SW480 (cell line): ENCODE measurements around the gene FHL3.
"Not testable (repeated sequence)": the region's sequence is repeated elsewhere in the genome, so short reads cannot be mapped to it uniquely, and the experiment has no call there.

Experiments used
- DNase-seq: peaks from one replicate; pipeline ENCODE4 v3.0.0-alpha.2; 2016; ENCODE audit warnings: low spot score

Gene FHL3

DNA sequence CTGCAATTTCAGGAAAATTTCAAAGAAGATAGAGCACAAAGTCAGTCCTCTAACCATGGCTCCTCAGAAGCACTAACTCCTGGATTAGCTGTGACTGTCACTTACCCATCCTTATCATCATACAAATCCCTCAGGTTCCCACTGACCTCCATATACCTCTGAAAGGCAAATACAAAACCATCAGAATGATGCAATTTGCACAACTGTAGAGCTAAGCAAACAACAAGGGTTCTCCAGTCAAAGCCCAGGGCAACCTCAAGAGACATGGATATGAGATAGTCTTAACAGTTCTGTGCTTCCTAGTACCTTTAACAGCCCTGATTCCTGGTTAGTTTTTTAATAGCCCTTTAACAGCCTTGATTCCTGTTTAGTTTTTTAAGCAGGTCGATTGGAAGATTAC is 17.6 kb downstream of the FHL3 start:
- DNase-seq = no peak

DNA sequence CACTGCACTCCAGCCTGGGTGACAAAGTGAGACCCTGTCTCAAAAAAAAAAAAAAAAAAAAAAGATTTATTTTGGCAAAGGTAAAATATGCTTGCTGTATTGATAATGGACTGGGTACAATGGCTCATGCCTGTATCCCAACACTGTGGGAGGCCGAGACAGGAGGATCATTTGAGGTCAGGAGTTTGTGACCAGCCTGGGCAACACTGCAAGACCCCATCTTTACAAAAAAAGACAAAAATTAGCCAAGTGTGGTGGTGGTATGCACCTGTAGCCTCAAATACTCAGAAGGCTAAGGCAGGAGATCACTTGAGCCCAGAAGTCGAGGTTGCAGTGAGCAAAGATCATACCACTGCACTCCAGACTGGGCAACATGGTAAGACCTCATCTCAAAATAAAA is 21.8 kb downstream of the FHL3 start:
- DNase-seq = no peak

DNA sequence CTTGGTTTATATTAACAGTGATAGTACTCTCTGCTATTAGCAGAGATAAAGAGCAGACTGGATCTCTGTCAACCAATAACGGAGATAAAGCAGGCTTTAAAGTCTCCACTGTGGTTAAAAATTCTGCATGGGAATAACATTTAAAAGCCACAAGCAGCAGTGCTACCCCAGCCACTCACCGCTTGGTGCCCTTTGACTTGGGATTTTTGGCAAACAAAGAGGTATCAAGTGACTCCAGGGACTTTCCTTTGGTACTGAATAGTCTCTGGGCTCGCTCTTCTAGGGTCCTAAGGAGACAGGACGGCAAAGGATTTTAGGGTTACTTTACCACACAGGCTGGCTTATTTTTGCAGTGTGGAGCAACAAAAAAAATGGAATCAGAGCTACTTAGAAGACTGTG is 26.8 kb downstream of the FHL3 start:
- DNase-seq = no peak

DNA sequence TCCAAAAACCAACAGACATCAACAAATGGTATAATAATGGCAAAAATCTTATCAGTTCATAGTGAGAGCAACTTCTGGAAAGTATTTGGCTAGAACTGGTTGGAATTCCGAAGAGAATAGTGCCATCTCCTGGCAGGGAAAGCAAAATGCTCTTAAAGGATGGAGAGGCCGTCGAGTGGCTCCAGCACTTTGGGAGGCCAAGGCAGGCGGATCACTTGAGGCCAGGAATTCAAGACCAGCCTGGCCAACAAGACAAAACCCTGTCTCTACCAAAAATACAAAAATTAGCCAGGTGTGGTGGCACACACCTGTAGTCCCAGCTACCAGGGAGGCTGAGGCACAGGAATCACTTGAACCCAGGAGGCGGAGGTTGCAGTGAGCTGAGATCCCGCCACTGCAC is 30.2 kb downstream of the FHL3 start:
- peak; percentile 37 for DNase-seq

DNA sequence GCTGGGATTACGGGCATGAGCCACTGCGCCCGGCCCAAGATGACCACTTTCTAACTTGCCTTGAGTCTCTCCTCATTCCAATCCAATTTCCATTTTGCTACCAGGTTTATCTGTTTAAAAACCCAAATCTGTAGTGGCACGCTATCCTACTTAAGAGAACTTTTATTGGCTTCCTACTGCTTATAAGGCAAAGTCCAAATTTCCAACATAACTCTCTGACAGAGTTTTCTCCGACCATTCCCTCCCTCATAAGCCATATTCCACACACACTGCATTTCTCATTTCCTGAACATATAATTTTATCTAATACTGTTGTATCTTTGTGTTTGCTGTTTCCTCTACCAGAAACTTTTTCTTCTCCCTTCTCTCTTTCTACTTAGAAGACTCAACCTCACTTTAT is 30.7 kb downstream of the FHL3 start:
- no peak for DNase-seq

DNA sequence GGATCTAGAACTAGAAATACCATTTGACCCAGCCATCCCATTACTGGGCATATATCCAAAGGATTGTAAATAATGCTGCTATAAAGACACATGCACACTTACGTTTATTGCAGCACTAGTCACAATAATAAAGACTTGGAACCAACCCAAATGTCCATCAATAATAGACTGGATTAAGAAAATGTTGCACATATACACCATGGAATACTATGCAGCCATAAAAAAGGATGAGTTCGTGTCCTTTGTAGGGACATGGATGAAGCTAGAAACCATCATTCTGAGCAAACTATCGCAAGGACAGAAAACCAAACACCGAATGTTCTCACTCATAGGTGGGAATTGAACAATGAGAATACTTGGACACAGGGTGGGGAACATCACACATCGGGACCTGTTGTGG is 31.6 kb downstream of the FHL3 start:
- DNase-seq = not testable (repeated sequence)

DNA sequence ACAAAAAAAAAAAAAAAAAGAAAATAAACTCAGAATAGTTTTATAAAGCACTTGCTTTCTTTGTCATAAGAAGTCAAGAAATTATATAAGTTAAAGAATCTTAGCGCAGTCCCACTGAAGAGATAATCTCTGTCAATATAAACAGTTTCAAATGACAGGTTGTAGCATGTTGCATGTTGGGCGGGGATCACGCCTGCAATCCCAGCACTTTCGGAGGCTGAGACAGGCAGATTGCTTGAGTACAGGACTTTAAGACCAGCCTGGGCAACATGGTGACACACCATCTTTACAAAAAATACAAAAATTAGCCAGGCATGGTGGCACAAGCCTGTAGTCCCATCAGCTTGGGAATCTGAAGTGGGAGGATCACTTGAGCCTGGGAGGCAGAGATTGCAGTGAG is 40.0 kb downstream of the FHL3 start:
- no peak for DNase-seq

DNA sequence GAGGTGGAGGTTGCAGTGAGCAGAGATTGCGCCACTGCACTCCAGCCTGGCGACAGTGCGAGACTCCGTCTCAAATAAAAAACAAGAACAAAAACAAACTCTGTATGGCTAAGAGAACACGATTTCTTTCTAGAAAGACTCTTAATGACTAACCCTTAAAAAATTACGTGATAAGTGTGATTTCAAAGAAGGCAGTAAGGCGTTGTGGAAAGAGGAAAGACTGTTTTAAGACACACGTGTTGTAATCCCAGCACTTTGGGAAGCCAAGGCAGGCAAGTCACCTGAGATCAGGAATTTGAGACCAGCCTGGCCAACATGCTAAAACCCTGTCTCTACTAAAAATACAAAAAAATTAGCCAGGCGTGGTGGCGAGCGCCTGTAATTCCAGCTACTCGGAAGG is 41.2 kb downstream of the FHL3 start:
- not testable (repeated sequence) for DNase-seq

DNA sequence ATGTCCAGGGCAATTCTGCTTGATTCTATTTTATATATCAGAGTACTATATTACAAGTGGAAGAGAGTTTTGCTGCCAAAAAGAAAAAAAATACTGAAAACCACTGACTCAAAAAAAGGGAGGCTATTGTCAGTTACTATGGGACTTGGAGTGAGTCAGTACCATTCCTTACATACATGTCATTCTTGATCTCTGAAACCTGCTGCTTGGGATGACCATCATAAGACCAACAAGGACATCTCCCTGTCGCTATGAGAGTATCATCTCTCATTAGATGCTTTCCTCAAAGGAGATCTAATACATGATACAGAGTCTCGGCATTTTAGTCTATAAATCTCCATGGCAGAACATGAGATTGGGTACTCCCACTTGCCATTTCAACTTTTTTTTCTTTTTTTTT is 46.6 kb downstream of the FHL3 start:
- DNase-seq = no peak

DNA sequence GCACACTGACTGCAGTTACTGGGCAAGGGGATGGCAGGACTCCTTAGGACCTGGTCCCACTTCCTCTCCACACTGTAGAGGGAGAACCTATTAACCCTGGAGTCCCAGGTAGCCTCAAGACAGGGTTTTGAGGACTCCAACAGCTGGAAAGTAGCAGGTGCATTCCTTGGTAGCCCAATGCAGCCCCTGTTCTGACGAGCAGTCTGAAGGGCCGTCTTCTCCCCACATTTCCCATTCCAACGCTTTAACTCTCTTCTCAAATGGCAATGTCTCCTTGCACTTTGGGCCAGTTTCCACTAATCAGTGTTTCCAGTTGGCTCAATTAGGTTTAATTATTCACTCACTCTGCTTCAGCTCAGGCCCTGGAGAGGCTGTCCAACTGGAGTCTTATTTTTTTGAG is 49.6 kb downstream of the FHL3 start:
- DNase-seq = no peak

DNA sequence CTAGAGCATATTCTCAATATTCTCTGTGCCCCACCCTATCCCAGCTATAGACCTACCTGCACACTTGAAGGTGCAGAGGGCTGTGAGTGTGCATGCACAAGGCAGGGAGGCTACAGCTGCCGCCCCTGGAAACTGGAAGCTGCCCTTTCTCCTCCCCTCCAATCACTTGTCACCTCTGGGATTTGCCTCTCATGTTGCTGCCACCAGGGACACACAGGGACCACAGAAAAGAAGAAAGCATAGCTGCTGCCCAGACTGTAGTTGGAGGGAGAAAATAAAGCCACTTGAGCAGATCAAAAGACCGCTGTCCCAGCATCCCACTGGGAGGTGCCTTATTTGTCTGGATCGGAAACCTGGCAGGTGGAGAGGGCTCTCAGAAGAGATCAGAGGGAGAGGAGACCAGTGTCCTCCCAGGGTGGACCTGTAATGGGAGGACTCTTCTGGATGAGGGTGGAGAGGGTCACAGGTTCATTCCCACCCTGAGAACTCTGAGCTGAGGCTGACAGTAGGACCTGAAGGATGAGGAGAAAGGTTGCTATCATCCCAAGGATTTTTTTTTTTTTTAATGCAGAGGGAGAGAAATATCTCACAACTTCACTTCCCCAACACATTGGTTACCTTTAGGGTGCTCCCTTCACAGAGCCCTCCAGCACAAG is 50.9 kb downstream of the FHL3 start:
- peak; percentile 76 for DNase-seq

DNA sequence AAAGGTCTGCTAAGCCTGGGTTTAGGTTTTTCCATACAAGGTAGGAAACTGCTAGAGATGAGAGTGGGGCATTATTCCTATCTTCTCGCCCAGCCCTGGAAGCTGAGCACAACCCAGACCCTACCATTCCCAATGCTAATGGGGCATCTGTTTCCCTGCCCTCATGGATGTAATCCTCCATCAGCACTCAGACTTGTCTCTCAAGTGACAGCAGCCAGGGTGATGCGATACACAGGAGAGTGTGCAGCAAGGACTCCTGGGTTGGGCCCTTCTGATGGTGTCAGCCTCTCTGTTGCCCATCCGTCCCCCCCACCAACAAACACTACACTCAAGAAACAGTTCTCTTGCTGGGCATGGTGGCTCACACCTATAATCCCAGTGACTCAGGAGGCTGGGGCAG is 52.6 kb downstream of the FHL3 start:
- DNase-seq = no peak

DNA sequence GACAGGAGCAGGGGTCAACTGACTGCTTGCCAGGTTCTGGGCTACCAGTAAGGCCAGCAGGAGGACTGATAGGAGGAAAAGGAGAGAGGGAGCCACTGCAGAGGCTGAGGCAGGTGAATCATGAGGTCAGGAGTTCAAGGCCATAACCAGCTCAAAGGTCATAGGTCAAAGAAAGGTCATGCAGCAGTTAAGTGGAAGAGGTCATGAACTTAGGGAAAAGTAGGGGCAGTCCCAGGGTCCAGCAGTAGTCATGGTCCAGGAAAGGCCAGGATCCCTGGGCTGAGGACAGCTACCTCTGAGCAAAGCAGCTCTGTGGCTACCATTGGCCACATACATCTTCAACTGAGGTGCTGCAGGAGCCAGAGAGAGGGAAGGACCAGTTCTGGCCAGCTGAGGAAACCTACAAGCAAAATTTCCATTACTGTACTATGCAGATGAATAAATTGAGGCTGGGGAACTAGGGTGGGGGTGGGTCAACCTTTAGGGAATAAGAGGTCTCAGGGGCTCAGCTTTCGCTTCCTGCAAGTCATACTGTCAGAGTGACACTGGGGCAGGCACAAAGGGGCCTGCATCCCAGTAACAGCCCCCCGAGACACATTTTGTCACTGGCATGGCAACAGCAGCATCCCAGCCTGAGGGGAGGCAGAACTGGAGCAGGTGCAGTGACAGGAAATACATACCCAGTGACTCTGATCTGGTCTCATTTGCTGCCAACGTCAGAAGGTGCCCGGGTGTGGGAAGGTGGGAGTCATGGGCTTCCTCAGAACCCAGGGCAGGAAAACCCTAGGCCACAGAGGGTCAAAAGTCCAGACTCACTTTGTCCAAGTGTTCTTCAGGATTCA is 53.3 kb downstream of the FHL3 start:
- DNase-seq = no peak

DNA sequence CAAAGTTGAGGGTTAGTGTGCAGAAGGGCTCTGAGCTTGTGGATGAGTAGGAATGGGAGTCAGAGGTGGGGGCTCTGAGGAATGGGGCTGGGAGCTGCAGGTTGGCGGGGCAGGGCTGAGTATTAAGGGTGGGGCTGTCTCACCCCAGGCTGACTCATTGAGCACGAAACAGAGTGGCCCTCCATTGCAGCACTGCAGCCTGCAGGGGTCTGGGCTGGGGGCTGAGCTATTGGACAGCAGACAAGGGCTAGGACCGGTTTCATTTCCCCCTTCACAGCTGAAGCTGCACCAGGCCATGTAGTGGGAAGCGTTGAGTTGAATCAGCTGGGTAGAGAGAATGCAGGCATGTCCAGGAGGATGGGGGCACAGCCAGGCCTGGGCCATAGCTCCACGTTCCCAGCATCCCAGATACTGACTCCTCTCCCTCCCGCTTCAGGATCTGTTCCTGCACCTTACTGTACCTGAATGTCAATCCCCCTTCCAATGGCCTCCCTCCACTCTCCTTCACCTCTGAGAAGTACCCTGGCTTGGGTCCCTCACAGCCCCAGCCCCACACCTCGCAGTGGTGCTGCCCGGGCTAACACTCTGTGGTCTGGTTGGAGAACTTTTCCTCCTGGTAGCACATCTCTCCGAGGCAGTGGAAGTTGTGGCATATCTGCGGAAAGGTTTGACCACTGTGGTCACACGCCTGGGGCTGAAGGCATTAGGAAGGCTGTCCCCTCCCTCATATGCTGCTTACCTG is 54.1 kb downstream of the FHL3 start:
- DNase-seq = no peak

DNA sequence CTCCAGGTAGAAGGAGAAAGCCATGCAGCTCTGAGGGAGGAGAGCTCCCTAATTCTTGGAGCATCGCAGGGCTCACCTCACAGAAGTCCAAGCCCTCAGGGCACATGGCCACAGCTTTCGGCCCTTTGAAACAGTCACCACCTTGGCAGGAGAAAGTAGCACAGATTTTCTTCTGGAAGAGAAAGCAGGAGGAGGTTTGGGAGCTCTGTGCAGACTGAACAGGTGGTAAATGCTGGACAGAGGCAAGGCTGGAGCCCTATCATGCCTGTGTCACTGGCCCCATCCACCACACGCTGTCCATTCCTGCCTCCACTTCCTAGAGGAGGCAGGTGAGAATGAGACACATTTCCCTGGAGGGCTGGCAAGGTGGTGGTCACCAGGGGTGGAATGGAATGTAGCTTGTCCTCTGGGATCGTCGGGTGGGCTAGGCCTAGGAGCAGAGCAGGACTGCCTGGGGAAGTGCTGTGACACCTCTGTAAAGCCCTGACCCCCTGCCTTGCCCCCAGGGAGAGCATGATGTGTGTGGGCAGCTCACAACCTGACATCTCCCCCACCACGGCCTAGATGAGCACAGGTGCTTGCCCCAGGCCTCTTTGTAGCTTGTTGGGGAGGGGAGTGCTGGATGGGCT is 55.7 kb downstream of the FHL3 start:
- no peak for DNase-seq

DNA sequence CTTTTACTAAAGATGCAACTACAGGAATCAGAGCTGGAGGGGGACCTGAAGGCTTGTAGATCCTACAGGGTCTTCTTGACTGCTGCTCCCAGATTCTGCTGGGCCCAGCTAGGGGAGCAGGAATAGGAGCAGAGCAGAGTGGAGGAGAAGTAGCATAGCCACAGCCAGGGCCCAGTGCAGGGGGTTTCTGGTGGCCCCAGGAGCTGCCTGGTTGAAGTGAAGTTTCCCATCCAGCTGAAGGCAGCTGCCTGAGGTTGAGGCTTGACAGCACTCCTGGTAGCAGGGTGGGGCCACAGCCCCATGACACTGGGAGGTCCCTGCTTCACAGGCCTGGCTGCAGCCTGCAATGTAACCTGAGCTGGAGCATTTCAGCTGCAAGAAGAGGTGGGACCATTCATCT is 56.5 kb downstream of the FHL3 start:
- DNase-seq = no peak

DNA sequence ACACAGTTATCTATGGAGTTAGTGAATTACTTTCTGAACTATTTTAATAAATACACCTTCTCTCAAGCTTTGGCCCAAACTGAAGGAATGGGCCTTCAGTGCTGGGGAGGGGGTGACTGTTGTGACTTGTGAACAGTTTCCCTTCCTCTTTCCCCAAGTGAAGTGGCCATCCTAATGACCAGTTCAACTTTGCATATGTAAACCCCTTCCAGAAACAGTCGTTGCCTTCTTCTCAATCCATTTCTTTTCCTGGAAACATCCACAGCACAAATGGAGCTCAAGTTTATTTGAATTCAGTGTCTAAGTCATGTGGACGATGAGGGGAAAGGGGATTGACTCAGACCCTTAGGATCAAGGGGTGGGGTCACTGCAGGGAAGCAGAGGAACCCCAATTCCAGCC is 57.1 kb downstream of the FHL3 start:
- DNase-seq = no peak

DNA sequence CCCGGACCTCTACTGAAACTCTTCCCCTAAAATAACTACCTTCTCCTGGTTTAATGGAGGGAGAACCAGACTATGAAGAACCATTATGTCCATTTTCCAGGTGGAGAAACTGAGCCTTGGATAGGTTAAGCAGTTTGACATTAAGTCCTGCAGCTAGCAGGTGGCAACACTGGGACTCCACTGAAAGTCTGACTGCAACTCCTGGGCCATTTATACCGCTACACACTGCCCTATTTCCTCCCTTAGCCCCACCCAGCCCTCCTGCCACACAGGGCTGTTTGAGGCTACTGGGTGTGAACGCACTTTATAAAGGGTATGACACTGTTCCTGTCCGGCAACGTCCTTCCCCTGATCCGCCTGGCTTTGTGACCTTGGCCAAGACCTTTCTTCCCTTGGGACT is 58.0 kb downstream of the FHL3 start:
- no peak for DNase-seq
